Chondrocyte (in vitro differentiated cells): ENCODE data around the gene ST8SIA5. TPM values are rescaled to one million over a fixed set of nuclear protein-coding genes. Genes with fewer than 3 reads are reported as not detected.

ENCODE experiments used
- DNase-seq: peaks from one replicate; pipeline ENCODE4 v3.0.0; 2021; ENCODE audit warnings: mixed read lengths, low spot score
- H3K27ac Mint-ChIP-seq: one replicate; pipeline ENCODE4 v1.8.0; 2021; ENCODE audit warnings: mild to moderate bottlenecking, moderate library complexity, mixed read lengths; ENCODE audit not compliant: unreplicated experiment
- H3K27me3 Mint-ChIP-seq: 2 replicates; pipeline ENCODE4 v1.8.0; 2021; ENCODE audit warnings: low read depth, mixed read lengths
- H3K36me3 Mint-ChIP-seq: 2 replicates; pipeline ENCODE4 v1.8.0; 2021; ENCODE audit warnings: low read depth, mixed read lengths
- H3K4me1 Mint-ChIP-seq: 2 replicates; pipeline ENCODE4 v1.8.0; 2021; ENCODE audit warnings: low read depth, mild to moderate bottlenecking, mixed read lengths
- H3K4me3 Mint-ChIP-seq: one replicate; pipeline ENCODE4 v1.8.0; 2021; ENCODE audit warnings: mild to moderate bottlenecking, moderate library complexity, mixed read lengths; ENCODE audit not compliant: unreplicated experiment
- H3K9me3 Mint-ChIP-seq: 2 replicates; pipeline ENCODE4 v1.8.0; 2021; ENCODE audit warnings: low read depth, mixed read lengths
- CTCF ChIP-seq: fragments of 200-600 bp; sonication (generic); IDR thresholded peaks from 2 replicates; pipeline ENCODE4 v1.5.0; 2021; ENCODE audit warnings: antibody characterized with exemption, mild to moderate bottlenecking, moderate library complexity
- total RNA-seq: library from RNA; stranded (reverse); gene quantifications from 3 replicates; pipeline ENCODE4 v1.2.1, GENCODE V29; 2021

Gene ST8SIA5
- total RNA-seq, 1 donor from 2014 or later, result 0.25 TPM

GRCh38 chr18:46622451-46622850 is 134.4 kb downstream of the ST8SIA5 start:
- TF ChIP-seq CTCF, result no peak
- no peaks in the 10 kb centered on the region for H3K4me1 Mint-ChIP-seq
- H3K27me3 Mint-ChIP-seq, result peaks cover 51% of the 10 kb centered on the region
- H3K36me3 Mint-ChIP-seq, result no peaks in the 10 kb centered on the region
- H3K9me3 Mint-ChIP-seq, result no peaks in the 10 kb centered on the region
- no peak for DNase-seq
- H3K4me3 Mint-ChIP-seq, result no peak overlapping the region
- no peak overlapping the region for H3K27ac Mint-ChIP-seq

GRCh38 chr18:46621871-46622270 is 135.0 kb downstream of the ST8SIA5 start:
- H3K9me3 Mint-ChIP-seq, result no peaks in the 10 kb centered on the region
- H3K27ac Mint-ChIP-seq, result no peak overlapping the region
- no peaks in the 10 kb centered on the region for H3K36me3 Mint-ChIP-seq
- no peak overlapping the region for H3K4me3 Mint-ChIP-seq
- DNase-seq, result no peak
- H3K4me1 Mint-ChIP-seq, result no peaks in the 10 kb centered on the region
- H3K27me3 Mint-ChIP-seq, result peaks cover 48% of the 10 kb centered on the region
- no peak for TF ChIP-seq CTCF

- no peak for DNase-seq
- H3K27ac Mint-ChIP-seq, result no peak overlapping the region
- TF ChIP-seq CTCF, result no peak
- no peaks in the 10 kb centered on the region for H3K9me3 Mint-ChIP-seq
- H3K27me3 Mint-ChIP-seq, result peaks cover 49% of the 10 kb centered on the region
- no peak overlapping the region for H3K4me3 Mint-ChIP-seq
- H3K36me3 Mint-ChIP-seq, result no peaks in the 10 kb centered on the region
- H3K4me1 Mint-ChIP-seq, result no peaks in the 10 kb centered on the region
Observed at GRCh38 chr18:46621111-46621766, 135.6 kb downstream of the ST8SIA5 start.

GRCh38 chr18:46619559-46619958 is 137.3 kb downstream of the ST8SIA5 start:
- no peaks in the 10 kb centered on the region for H3K4me1 Mint-ChIP-seq
- no peak overlapping the region for H3K27ac Mint-ChIP-seq
- TF ChIP-seq CTCF, result no peak

More at GRCh38 chr18:46619559-46619958, 137.3 kb downstream of the ST8SIA5 start:
- Mint-ChIP-seq H3K9me3 (no peaks in the 10 kb centered on the region), H3K36me3 (no peaks in the 10 kb centered on the region), H3K4me3 (no peak overlapping the region), H3K27me3 (peaks cover 44% of the 10 kb centered on the region)
- no peak for DNase-seq

Other genes starting within 250 kb of the ST8SIA5 start
- not detected in 3 replicates for gene LOXHD1, start 99.8 kb downstream of the ST8SIA5 start, total RNA-seq
- 35.9 to 43.6 TPM (median 36.2 TPM) in 3 replicates for gene PIAS2, start 160.5 kb upstream of the ST8SIA5 start, total RNA-seq
- 5.8 to 9.3 TPM (median 7.4 TPM) in 3 replicates for gene KATNAL2, start 160.5 kb upstream of the ST8SIA5 start, total RNA-seq